Ovary (tissue), 9 donors: ENCODE data around the gene SASS6. TPM values are rescaled to one million over a fixed set of nuclear protein-coding genes. Genes with fewer than 3 reads are reported as not detected.

ENCODE experiments used
- DNase-seq, 5 donors: peaks; one replicate each; pipeline ENCODE4 v3.0.0-alpha.2; 2019 to 2020
- H3K27ac ChIP-seq, 2 donors: fragments of 200-600 bp; one replicate each; pipeline versions ENCODE4 v1.5.1 to v1.8.0; 2019 to 2022
- H3K27me3 ChIP-seq: fragments of 200-600 bp; one replicate; pipeline ENCODE4 v1.8.0; 2022
- H3K36me3 ChIP-seq: fragments of 200-600 bp; sonication (generic); one replicate; pipeline ENCODE4 v1.5.1; 2019
- H3K4me1 ChIP-seq: one replicate; pipeline ENCODE4 v1.8.1; 2013; ENCODE audit warnings: mild to moderate bottlenecking, moderate library complexity; ENCODE audit not compliant: insufficient read depth
- H3K4me3 ChIP-seq: fragments of 200-600 bp; sonication (generic); one replicate; pipeline ENCODE4 v1.5.1; 2017
- H3K9me3 ChIP-seq, 2 donors: fragments of 200-600 bp in 1 of 2; sonication (generic) in 1 of 2; one replicate each; pipeline versions ENCODE4 v1.5.1 to v1.8.1; 2013 to 2019; ENCODE audit warnings: mild to moderate bottlenecking in 1 of 2, moderate library complexity in 1 of 2
- CTCF ChIP-seq, 3 donors: fragments of 450-650 bp in 2 of 3; fragments of 200-600 bp in 1 of 3; IDR thresholded peaks; one replicate each; pipeline versions ENCODE4 v1.5.1 to v1.8.0; 2016 to 2022; ENCODE audit warnings: antibody characterized with exemption in 3 of 3, mild to moderate bottlenecking in 1 of 3
- EP300 ChIP-seq: sonication (generic); formaldehyde crosslinking; IDR thresholded peaks from one replicate; pipeline ENCODE4 v1.6.1; 2017; ENCODE audit warnings: antibody characterized with exemption
- POLR2A ChIP-seq: fragments of 450-650 bp; IDR thresholded peaks from one replicate; pipeline ENCODE4 v1.6.1; 2017; ENCODE audit warnings: antibody characterized with exemption, mild to moderate bottlenecking, moderate library complexity
- WGBS, 3 donors: extraction: QIAGEN DNeasy Blood & Tissue Kit in 1 of 3; methylation state at CpG; one replicate each; pipeline versions ENCODE4 v1.1.5 to v1.1.7; 2013 to 2017; 5-methylcytosine and 5-hydroxymethylcytosine counted together
- intact Hi-C, 4 donors: fragments of 100-400 bp; cut with DNase I; formaldehyde crosslinking; loops; one replicate each; pipeline versions ENCODE4 v1.11.0 to v1.15.1; 2022 to 2023
- polyA plus RNA-seq, 2 donors: library from polyadenylated mRNA; stranded (reverse); fragments of 200-250 nt in 1 of 2; fragments of 350-450 nt in 1 of 2; fragmentation: Illumina TruSeq in 1 of 2; extraction: RNeasy Lipid Tissue Mini Kit (QIAGEN cat#74804) in 1 of 2; gene quantifications; one replicate each; pipeline ENCODE4 v1.2.3, GENCODE V29; 2013 to 2014
- total RNA-seq, 7 donors: library from RNA; depleted of rRNA in 2 of 7; stranded (reverse); fragments of >200 nt in 2 of 7; fragmentation: NEBNext Ultra II Directional in 3 of 7; extraction: Animal tissue kit (Norgen Biotek cat#: 25700) in 3 of 7; gene quantifications; one replicate each; pipeline versions ENCODE4 v1.1.0 to v1.2.4, GENCODE V29; 2016 to 2023
- donor health status: DM: no; HTN: no; CAD: no; lungs with moderate emphysema.
- donor health status: DM: no; HTN: no; CAD: no.
- donor health status: Bipolar disorder and iron deficiency.
- donor health status: DM: yes; HTN: yes; CAD: no.
- donor health status: DM: no; HTN: no; CAD: no.
- donor health status: DM: yes; HTN: yes; CAD: no.

Gene SASS6
- total and polyA plus RNA-seq, 9 donors, result 1.7 to 3.6 (median 2.7) TPM

GRCh38 chr1:100131623-100132022 lies 1.1 kb downstream of the SASS6 start:
- Histone ChIP-seq H3K4me1 (peaks cover 3% of the 10 kb centered on the region), H3K27ac (no peak overlapping the region), H3K9me3 (no peaks in the 10 kb centered on the region), H3K27me3 (no peaks in the 10 kb centered on the region), H3K4me3 (no peak overlapping the region), H3K36me3 (no peaks in the 10 kb centered on the region)
- WGBS, 3 donors, result 77 to 81% (median 80%) methylated on average over 8 of the region's 8 CpGs
- no peak for DNase-seq
- no peak for TF ChIP-seq EP300
- TF ChIP-seq CTCF (IDR thresholded peaks at IDR 0.05), result no peak
- no peak for TF ChIP-seq POLR2A
- intact Hi-C loops, result no loop called here

DNA sequence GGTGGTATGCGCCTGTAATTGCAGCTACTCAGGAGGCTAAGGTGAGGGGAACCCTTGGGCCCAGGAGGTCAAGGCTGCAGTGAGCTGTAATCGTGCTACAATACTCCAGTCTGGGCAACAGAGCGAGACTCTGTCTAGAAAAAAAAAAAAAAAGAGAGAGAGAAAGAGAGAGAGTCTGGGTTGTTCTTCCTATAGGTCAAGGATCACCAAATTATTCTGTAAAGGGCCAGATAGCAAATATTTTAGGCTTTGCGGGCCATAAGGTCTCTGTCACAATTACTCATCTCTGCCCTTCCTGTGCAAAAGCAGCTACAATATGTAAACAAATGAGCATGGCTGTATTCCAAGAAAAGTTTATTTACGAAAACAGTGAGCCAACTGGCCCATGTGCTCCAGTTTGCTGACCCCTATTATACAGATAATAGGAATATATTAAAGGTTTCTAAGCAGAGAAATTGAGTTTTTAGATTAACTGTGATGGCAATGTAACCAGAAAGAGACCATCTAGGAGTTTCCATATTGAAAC lies 2.1 kb downstream of the SASS6 start:
- intact Hi-C loops, result no loop called here

GRCh38 chr1:100127226-100127625 lies 5.5 kb downstream of the SASS6 start:
- H3K27ac ChIP-seq, result no peak overlapping the region
- no peak for DNase-seq
- no peak for TF ChIP-seq POLR2A
- TF ChIP-seq CTCF (IDR thresholded peaks at IDR 0.05), result no peak
- TF ChIP-seq EP300, result no peak
- no peaks in the 10 kb centered on the region for H3K36me3 ChIP-seq
- intact Hi-C loops, result no loop called here
- no peak overlapping the region for H3K4me3 ChIP-seq
- H3K27me3 ChIP-seq, result no peaks in the 10 kb centered on the region
- peaks cover 2% of the 10 kb centered on the region for H3K4me1 ChIP-seq
- 18 to 37% (median 18%) methylated on average over 1 of the region's 1 CpG for WGBS, 3 donors
- H3K9me3 ChIP-seq, result no peaks in the 10 kb centered on the region

More for the DNA sequence above, 2.1 kb downstream of the SASS6 start:
- no peak for TF ChIP-seq CTCF (IDR thresholded peaks at IDR 0.05)
- TF ChIP-seq POLR2A, result no peak
- TF ChIP-seq EP300, result no peak
- H3K4me3 ChIP-seq, result no peak overlapping the region
- no peak overlapping the region for H3K27ac ChIP-seq
- H3K4me1 ChIP-seq, result peaks cover 3% of the 10 kb centered on the region
- no peaks in the 10 kb centered on the region for H3K9me3 ChIP-seq
- no peaks in the 10 kb centered on the region for H3K27me3 ChIP-seq
- H3K36me3 ChIP-seq, result no peaks in the 10 kb centered on the region
- no peak for DNase-seq
- WGBS, 3 donors, result 48 to 61% (median 59%) methylated on average over 5 of the region's 5 CpGs

DNA sequence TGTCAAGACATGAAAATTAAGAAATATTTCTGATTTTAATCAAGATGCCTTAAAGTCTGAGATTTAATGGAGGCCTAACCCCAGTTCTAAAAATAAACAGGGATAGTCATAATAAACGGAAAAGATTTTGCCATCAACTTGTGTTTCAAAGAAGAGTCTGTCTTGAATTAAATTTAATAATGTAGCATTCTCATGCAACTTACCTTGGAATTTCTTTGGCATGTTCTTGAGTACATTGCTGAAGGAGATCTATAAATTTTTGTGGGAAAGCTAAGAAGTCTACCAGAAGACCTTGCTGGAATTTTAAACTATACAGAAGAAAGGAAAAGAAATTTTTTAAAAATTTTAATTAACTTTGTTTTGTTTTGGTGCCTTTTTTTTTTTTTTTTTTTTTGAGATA lies 10.6 kb downstream of the SASS6 start:
- H3K9me3 ChIP-seq, result no peaks in the 10 kb centered on the region
- no peak overlapping the region for H3K27ac ChIP-seq
- 84 to 87% (median 85%) methylated on average over 1 of the region's 1 CpG for WGBS, 3 donors
- no peaks in the 10 kb centered on the region for H3K4me1 ChIP-seq
- no peaks in the 10 kb centered on the region for H3K36me3 ChIP-seq
- TF ChIP-seq CTCF (IDR thresholded peaks at IDR 0.05) (no peak), EP300 (no peak), POLR2A (no peak)
- no peak overlapping the region for H3K4me3 ChIP-seq
- no peak for DNase-seq
- intact Hi-C loops, result no loop called here
- H3K27me3 ChIP-seq, result no peaks in the 10 kb centered on the region

DNA sequence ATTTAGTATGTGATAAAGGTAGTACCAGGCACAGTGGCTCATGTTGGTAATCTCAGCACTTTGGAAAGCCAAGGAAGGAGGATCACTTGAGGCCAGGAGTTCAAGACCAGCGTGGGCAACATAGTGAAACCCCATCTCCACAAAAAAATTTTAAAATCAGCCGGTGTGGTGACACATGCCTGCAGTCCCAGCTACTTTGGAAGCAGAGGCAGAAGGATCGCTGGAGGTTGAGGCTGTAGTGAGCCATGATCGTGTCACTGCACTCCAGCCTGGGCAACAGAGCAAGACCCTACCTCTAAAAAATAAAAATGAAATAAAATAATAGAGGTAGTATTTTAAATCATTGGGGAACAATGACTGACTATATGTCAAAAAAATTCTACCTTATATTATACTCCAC lies 17.2 kb downstream of the SASS6 start:
- Histone ChIP-seq H3K36me3 (no peaks in the 10 kb centered on the region), H3K27ac (no peak overlapping the region), H3K27me3 (no peaks in the 10 kb centered on the region), H3K9me3 (no peaks in the 10 kb centered on the region), H3K4me1 (no peaks in the 10 kb centered on the region), H3K4me3 (no peak overlapping the region)
- TF ChIP-seq CTCF (IDR thresholded peaks at IDR 0.05), result no peak
- no peak for TF ChIP-seq EP300
- TF ChIP-seq POLR2A, result no peak
- no peak for DNase-seq
- intact Hi-C loops, result no loop called here
- 97 to 98% (median 97%) methylated on average over 4 of the region's 4 CpGs for WGBS, 3 donors
